HEK293 (cell line): Measurements from ENCODE around the gene DHX16.
A peak's percentile ranks its signal among the peaks of the same experiment; 100 is the strongest.

Experiments used
- BCL11A ChIP-seq: fragments of 450-650 bp; formaldehyde crosslinking; IDR thresholded peaks from 2 replicates; pipeline ENCODE4 v1.5.1; 2016; ENCODE audit warnings: low read depth, missing biosample characterization, missing genetic modification characterization
- EGR2 ChIP-seq: fragments of 450-650 bp; formaldehyde crosslinking; IDR thresholded peaks from 2 replicates; pipeline ENCODE4 v1.5.1; 2016; ENCODE audit warnings: low read depth, missing biosample characterization, missing genetic modification characterization
- GLIS1 ChIP-seq: fragments of 450-650 bp; formaldehyde crosslinking; IDR thresholded peaks from 2 replicates; pipeline ENCODE4 v1.5.1; 2016; ENCODE audit warnings: missing biosample characterization, missing genetic modification characterization
- KLF1 ChIP-seq: fragments of 450-650 bp; formaldehyde crosslinking; IDR thresholded peaks from 2 replicates; pipeline ENCODE4 v1.5.1; 2016; ENCODE audit warnings: missing biosample characterization, missing genetic modification characterization
- KLF7 ChIP-seq: fragments of 450-650 bp; formaldehyde crosslinking; IDR thresholded peaks from 2 replicates; pipeline ENCODE4 v1.5.1; 2016; ENCODE audit warnings: missing biosample characterization, missing genetic modification characterization, borderline replicate concordance
- PATZ1 ChIP-seq: fragments of 450-650 bp; formaldehyde crosslinking; IDR thresholded peaks from 2 replicates; pipeline ENCODE4 v1.5.1; 2016; ENCODE audit warnings: missing biosample characterization, missing genetic modification characterization
- PRDM1 ChIP-seq: fragments of 450-650 bp; formaldehyde crosslinking; IDR thresholded peaks from 2 replicates; pipeline ENCODE4; 2016; ENCODE audit warnings: missing biosample characterization, missing genetic modification characterization
- ZBTB21 ChIP-seq: fragments of 450-650 bp; formaldehyde crosslinking; IDR thresholded peaks from 2 replicates; pipeline ENCODE4 v1.5.1; 2017; ENCODE audit warnings: missing biosample characterization, missing genetic modification characterization
- ZBTB48 ChIP-seq: fragments of 450-650 bp; formaldehyde crosslinking; IDR thresholded peaks from 2 replicates; pipeline ENCODE4 v1.5.1; 2016; ENCODE audit warnings: missing biosample characterization, missing genetic modification characterization
- ZBTB6 ChIP-seq: fragments of 450-650 bp; formaldehyde crosslinking; IDR thresholded peaks from 2 replicates; pipeline ENCODE4 v1.5.1; 2017; ENCODE audit warnings: missing biosample characterization, missing genetic modification characterization
- ZEB2 ChIP-seq: fragments of 450-650 bp; formaldehyde crosslinking; IDR thresholded peaks from 2 replicates; pipeline ENCODE4 v1.5.1; 2016; ENCODE audit warnings: missing biosample characterization, missing genetic modification characterization
- ZFHX2 ChIP-seq: fragments of 450-650 bp; formaldehyde crosslinking; conservative IDR thresholded peaks from 2 replicates; pipeline ENCODE4 v1.5.1; 2016; ENCODE audit warnings: missing biosample characterization, missing genetic modification characterization
- ZNF2 ChIP-seq: fragments of 450-650 bp; formaldehyde crosslinking; IDR thresholded peaks from 2 replicates; pipeline ENCODE4 v1.5.1; 2016; ENCODE audit warnings: missing biosample characterization, missing genetic modification characterization
- ZNF202 ChIP-seq: fragments of 450-650 bp; formaldehyde crosslinking; IDR thresholded peaks from 2 replicates; pipeline ENCODE4 v1.5.1; 2016; ENCODE audit warnings: missing biosample characterization, missing genetic modification characterization, borderline replicate concordance
- ZNF311 ChIP-seq: fragments of 450-650 bp; formaldehyde crosslinking; IDR thresholded peaks from 2 replicates; pipeline ENCODE4 v1.5.1; 2017; ENCODE audit warnings: missing biosample characterization, missing genetic modification characterization, borderline replicate concordance
- ZNF341 ChIP-seq: fragments of 450-650 bp; formaldehyde crosslinking; IDR thresholded peaks from 2 replicates; pipeline ENCODE4; 2016; ENCODE audit warnings: low read depth, missing biosample characterization, missing genetic modification characterization
- ZNF394 ChIP-seq: fragments of 450-650 bp; formaldehyde crosslinking; IDR thresholded peaks from 2 replicates; pipeline ENCODE4 v1.5.1; 2016; ENCODE audit warnings: missing biosample characterization, missing genetic modification characterization, mild to moderate bottlenecking, moderate library complexity, borderline replicate concordance
- ZNF404 ChIP-seq: fragments of 450-650 bp; formaldehyde crosslinking; IDR thresholded peaks from 2 replicates; pipeline ENCODE4 v1.5.1; 2017; ENCODE audit warnings: missing biosample characterization, missing genetic modification characterization
- ZNF501 ChIP-seq: fragments of 450-650 bp; formaldehyde crosslinking; IDR thresholded peaks from 2 replicates; pipeline ENCODE4 v1.5.1; 2016; ENCODE audit warnings: missing biosample characterization, missing genetic modification characterization
- ZNF521 ChIP-seq: fragments of 450-650 bp; formaldehyde crosslinking; IDR thresholded peaks from 2 replicates; pipeline ENCODE4 v1.5.1; 2017; ENCODE audit warnings: missing biosample characterization, mild to moderate bottlenecking, missing genetic modification characterization
- ZNF530 ChIP-seq: fragments of 450-650 bp; formaldehyde crosslinking; IDR thresholded peaks from 2 replicates; pipeline ENCODE4 v1.5.1; 2016; ENCODE audit warnings: low read depth, missing biosample characterization, missing genetic modification characterization
- ZNF549 ChIP-seq: fragments of 450-650 bp; IDR thresholded peaks from 2 replicates; pipeline ENCODE4 v1.5.1; 2018; ENCODE audit warnings: missing biosample characterization, missing genetic modification characterization, mild to moderate bottlenecking, inconsistent platforms, moderate library complexity
- ZNF561 ChIP-seq: fragments of 450-650 bp; IDR thresholded peaks from 2 replicates; pipeline ENCODE4 v1.5.1; 2018; ENCODE audit warnings: missing biosample characterization, missing genetic modification characterization, borderline replicate concordance
- ZNF629 ChIP-seq: fragments of 450-650 bp; formaldehyde crosslinking; IDR thresholded peaks from 2 replicates; pipeline ENCODE4 v1.5.1; 2017; ENCODE audit warnings: missing biosample characterization, missing genetic modification characterization
- ZNF768 ChIP-seq: fragments of 450-650 bp; formaldehyde crosslinking; IDR thresholded peaks from 2 replicates; pipeline ENCODE4 v1.5.1; 2018; ENCODE audit warnings: missing biosample characterization, mild to moderate bottlenecking, missing genetic modification characterization
- ZNF785 ChIP-seq: fragments of 450-650 bp; formaldehyde crosslinking; IDR thresholded peaks from 2 replicates; pipeline ENCODE4 v1.5.1; 2016; ENCODE audit warnings: missing biosample characterization, missing genetic modification characterization
- TF ChIP-seq, protein P1 (sequence below): fragments of 450-650 bp; formaldehyde crosslinking; IDR thresholded peaks from 2 replicates; pipeline ENCODE4 v1.5.1; 2016; ENCODE audit warnings: missing biosample characterization, missing genetic modification characterization
- TF ChIP-seq, protein P2 (sequence below): fragments of 450-650 bp; formaldehyde crosslinking; IDR thresholded peaks from 2 replicates; pipeline ENCODE4 v1.5.1; 2016; ENCODE audit warnings: missing biosample characterization, missing genetic modification characterization
- TF ChIP-seq, protein P3 (sequence below): fragments of 450-650 bp; formaldehyde crosslinking; conservative IDR thresholded peaks from 2 replicates; pipeline ENCODE4 v1.5.1; 2016; ENCODE audit warnings: low read depth, missing biosample characterization, missing genetic modification characterization
- TF ChIP-seq, protein P4 (sequence below): fragments of 450-650 bp; formaldehyde crosslinking; IDR thresholded peaks from 2 replicates; pipeline ENCODE4 v1.5.1; 2017; ENCODE audit warnings: missing biosample characterization, missing genetic modification characterization

DHX16 gene

GRCh38 chr6:30686908-30687658 lies 14.3 kb upstream of the DHX16 start (continued):
- no peak for TF ChIP-seq ZNF521 (tag by site-specific recombination)
- peak; percentile 63; the same call in 1 of the 2 replicates for TF ChIP-seq ZBTB6 (tag by site-specific recombination)
- TF ChIP-seq ZNF530 (tag by site-specific recombination): no peak
- peak; percentile 84 for TF ChIP-seq GLIS1 (tag by site-specific recombination)
- TF ChIP-seq ZNF501 (tag by site-specific recombination): peak; percentile 38; the same call in 1 of the 2 replicates
- peak; percentile 99 for TF ChIP-seq PATZ1 (tag by site-specific recombination)
- 0 out of 2 replicates have a peak, but pooled peaks have one; percentile 45 for TF ChIP-seq BCL11A
- no peak for TF ChIP-seq ZNF404 (tag by site-specific recombination)
- TF ChIP-seq, protein P1, sequence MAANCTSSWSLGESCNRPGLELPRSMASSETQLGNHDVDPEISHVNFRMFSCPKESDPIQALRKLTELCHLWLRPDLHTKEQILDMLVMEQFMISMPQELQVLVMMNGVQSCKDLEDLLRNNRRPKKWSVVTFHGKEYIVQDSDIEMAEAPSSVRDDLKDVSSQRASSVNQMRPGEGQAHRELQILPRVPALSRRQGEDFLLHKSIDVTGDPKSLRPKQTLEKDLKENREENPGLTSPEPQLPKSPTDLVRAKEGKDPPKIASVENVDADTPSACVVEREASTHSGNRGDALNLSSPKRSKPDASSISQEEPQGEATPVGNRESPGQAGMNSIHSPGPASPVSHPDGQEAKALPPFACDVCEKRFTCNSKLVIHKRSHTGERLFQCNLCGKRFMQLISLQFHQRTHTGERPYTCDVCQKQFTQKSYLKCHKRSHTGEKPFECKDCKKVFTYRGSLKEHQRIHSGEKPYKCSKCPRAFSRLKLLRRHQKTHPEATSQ (tag by site-specific recombination): peak; percentile 87; the same call in 1 of the 2 replicates
- peak; percentile 37; the same call in 1 of the 2 replicates for TF ChIP-seq PRDM1 (tag by site-specific recombination)
- TF ChIP-seq KLF1 (tag by site-specific recombination): peak; percentile 99
- no peak for TF ChIP-seq ZNF311
- no peak for TF ChIP-seq ZNF549 (tag by site-specific recombination)
- peak; percentile 98 for TF ChIP-seq KLF7
- TF ChIP-seq, protein P2, sequence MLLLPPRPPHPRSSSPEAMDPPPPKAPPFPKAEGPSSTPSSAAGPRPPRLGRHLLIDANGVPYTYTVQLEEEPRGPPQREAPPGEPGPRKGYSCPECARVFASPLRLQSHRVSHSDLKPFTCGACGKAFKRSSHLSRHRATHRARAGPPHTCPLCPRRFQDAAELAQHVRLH (tag by site-specific recombination): no peak
- TF ChIP-seq ZNF785 (tag by site-specific recombination): no peak; the same call in 1 of the 2 replicates
- peak; percentile 63 for TF ChIP-seq ZNF629 (tag by site-specific recombination)
- TF ChIP-seq ZNF561 (tag by site-specific recombination): no peak; the same call in 1 of the 2 replicates
- peak; percentile 90 for TF ChIP-seq ZEB2
- TF ChIP-seq ZNF202 (tag by site-specific recombination): no peak
- TF ChIP-seq ZNF341 (tag by site-specific recombination): peak; percentile 100
- peak; percentile 92 for TF ChIP-seq ZNF394 (tag by site-specific recombination)
- TF ChIP-seq ZFHX2: peak; percentile 91
- TF ChIP-seq, protein P3, sequence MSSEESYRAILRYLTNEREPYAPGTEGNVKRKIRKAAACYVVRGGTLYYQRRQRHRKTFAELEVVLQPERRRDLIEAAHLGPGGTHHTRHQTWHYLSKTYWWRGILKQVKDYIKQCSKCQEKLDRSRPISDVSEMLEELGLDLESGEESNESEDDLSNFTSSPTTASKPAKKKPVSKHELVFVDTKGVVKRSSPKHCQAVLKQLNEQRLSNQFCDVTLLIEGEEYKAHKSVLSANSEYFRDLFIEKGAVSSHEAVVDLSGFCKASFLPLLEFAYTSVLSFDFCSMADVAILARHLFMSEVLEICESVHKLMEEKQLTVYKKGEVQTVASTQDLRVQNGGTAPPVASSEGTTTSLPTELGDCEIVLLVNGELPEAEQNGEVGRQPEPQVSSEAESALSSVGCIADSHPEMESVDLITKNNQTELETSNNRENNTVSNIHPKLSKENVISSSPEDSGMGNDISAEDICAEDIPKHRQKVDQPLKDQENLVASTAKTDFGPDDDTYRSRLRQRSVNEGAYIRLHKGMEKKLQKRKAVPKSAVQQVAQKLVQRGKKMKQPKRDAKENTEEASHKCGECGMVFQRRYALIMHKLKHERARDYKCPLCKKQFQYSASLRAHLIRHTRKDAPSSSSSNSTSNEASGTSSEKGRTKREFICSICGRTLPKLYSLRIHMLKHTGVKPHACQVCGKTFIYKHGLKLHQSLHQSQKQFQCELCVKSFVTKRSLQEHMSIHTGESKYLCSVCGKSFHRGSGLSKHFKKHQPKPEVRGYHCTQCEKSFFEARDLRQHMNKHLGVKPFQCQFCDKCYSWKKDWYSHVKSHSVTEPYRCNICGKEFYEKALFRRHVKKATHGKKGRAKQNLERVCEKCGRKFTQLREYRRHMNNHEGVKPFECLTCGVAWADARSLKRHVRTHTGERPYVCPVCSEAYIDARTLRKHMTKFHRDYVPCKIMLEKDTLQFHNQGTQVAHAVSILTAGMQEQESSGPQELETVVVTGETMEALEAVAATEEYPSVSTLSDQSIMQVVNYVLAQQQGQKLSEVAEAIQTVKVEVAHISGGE (tag by site-specific recombination): peak; percentile 67
- TF ChIP-seq ZNF768 (tag by site-specific recombination): no peak
- TF ChIP-seq EGR2 (tag by site-specific recombination): peak; percentile 94
- peak; percentile 86; the same call in 1 of the 2 replicates for TF ChIP-seq ZBTB48 (tag by site-specific recombination)
- TF ChIP-seq, protein P4, sequence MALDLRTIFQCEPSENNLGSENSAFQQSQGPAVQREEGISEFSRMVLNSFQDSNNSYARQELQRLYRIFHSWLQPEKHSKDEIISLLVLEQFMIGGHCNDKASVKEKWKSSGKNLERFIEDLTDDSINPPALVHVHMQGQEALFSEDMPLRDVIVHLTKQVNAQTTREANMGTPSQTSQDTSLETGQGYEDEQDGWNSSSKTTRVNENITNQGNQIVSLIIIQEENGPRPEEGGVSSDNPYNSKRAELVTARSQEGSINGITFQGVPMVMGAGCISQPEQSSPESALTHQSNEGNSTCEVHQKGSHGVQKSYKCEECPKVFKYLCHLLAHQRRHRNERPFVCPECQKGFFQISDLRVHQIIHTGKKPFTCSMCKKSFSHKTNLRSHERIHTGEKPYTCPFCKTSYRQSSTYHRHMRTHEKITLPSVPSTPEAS (tag by site-specific recombination): peak; percentile 46; the same call in 1 of the 2 replicates
- no peak; the same call in 1 of the 2 replicates for TF ChIP-seq ZBTB21 (tag by site-specific recombination)
- TF ChIP-seq ZNF2: 0 out of 2 replicates have a peak, but pooled peaks have one; percentile 28
